Measurements from ENCODE around the gene ZNF197. TPM values are rescaled to one million over a fixed set of nuclear protein-coding genes. Genes with fewer than 3 reads are reported as not detected.

The ZNF197 gene
- polyA plus RNA-seq, 1 donor (not counting 4 experiments of a cell fraction or from before 2014, with no cell fraction given), result 8.8 TPM

- TF ChIP-seq EZH2 (IDR thresholded peaks at IDR 0.05; ENCODE audit: low read length) (no peak), CTCF (optimal IDR thresholded peaks at IDR 0.05 in 1 of 3, IDR thresholded peaks at IDR 0.05 in 1 of 3, conservative IDR thresholded peaks at IDR 0.05 in 1 of 3; ENCODE audit: extremely low read depth in 1 of 3, insufficient read depth in 2 of 3, low read length in 3 of 3) (no peak)
- FAIRE-seq, result no peak
These were observed 56.2 kb downstream of the ZNF197 start for GRCh38 chr3:44680921-44681455.

GRCh38 chr3:44682182-44682896 is 57.5 kb downstream of the ZNF197 start:
- H4K20me1 ChIP-seq (ENCODE audit: control insufficient read depth, extremely low read depth, insufficient read depth, low read length), result no peaks in the 10 kb centered on the region
- no peak overlapping the region for H2AFZ ChIP-seq (ENCODE audit: control insufficient read depth, low read length)
- peaks cover 4% of the 10 kb centered on the region for H3K4me1 ChIP-seq (ENCODE audit: control insufficient read depth, extremely low read depth, insufficient read depth, low read length)
- H3K27ac ChIP-seq (ENCODE audit: control insufficient read depth, insufficient read depth, low read length), result no peak overlapping the region
- no peaks in the 10 kb centered on the region for H3K9me1 ChIP-seq (ENCODE audit: control insufficient read depth, extremely low read depth, insufficient read depth, low read length)
- H3K4me3 ChIP-seq (ENCODE audit: control insufficient read depth in 2 of 3, extremely low read depth in 1 of 3, insufficient read depth in 2 of 3, low read depth in 1 of 3, low read length in 3 of 3), result no peak overlapping the region
- H3K4me2 ChIP-seq (ENCODE audit: control insufficient read depth, extremely low read depth, insufficient read depth, low read depth, low read length), result no peak overlapping the region
- FAIRE-seq, result no peak
- no peaks in the 10 kb centered on the region for H3K9me3 ChIP-seq (ENCODE audit: control insufficient read depth, low read depth, low read length)
- DNase-seq (ENCODE audit: low read depth, low spot score), result no peak
- TF ChIP-seq EZH2 (IDR thresholded peaks at IDR 0.05; ENCODE audit: low read length), result no peak
- TF ChIP-seq CTCF (optimal IDR thresholded peaks at IDR 0.05 in 1 of 3, IDR thresholded peaks at IDR 0.05 in 1 of 3, conservative IDR thresholded peaks at IDR 0.05 in 1 of 3; ENCODE audit: extremely low read depth in 1 of 3, insufficient read depth in 2 of 3, low read length in 3 of 3), result no peak
- no peak overlapping the region for H3K9ac ChIP-seq (ENCODE audit: control insufficient read depth, extremely low read depth, insufficient read depth, low read length)
- no peaks in the 10 kb centered on the region for H3K27me3 ChIP-seq (ENCODE audit: control insufficient read depth, extremely low read depth, insufficient read depth, low read length)
- no peaks in the 10 kb centered on the region for H3K79me2 ChIP-seq (ENCODE audit: control insufficient read depth, insufficient read depth, low read length)
- dilution Hi-C loops (cut with MboI; ENCODE audit: extremely low pct_ligation_motif_present, low sequenced_read_pairs), result no loop called here
- no peaks in the 10 kb centered on the region for H3K36me3 ChIP-seq (ENCODE audit: control insufficient read depth in 2 of 2, extremely low read depth in 1 of 2, insufficient read depth in 2 of 2, low read length in 2 of 2)

More at GRCh38 chr3:44680921-44681455, 56.2 kb downstream of the ZNF197 start:
- DNase-seq (ENCODE audit: low read depth, low spot score), result no peak
- no peak overlapping the region for H3K4me3 ChIP-seq (ENCODE audit: control insufficient read depth in 2 of 3, extremely low read depth in 1 of 3, insufficient read depth in 2 of 3, low read depth in 1 of 3, low read length in 3 of 3)
- no peaks in the 10 kb centered on the region for H3K36me3 ChIP-seq (ENCODE audit: control insufficient read depth in 2 of 2, extremely low read depth in 1 of 2, insufficient read depth in 2 of 2, low read length in 2 of 2)
- peaks cover 4% of the 10 kb centered on the region for H3K4me1 ChIP-seq (ENCODE audit: control insufficient read depth, extremely low read depth, insufficient read depth, low read length)
- no peak overlapping the region for H3K9ac ChIP-seq (ENCODE audit: control insufficient read depth, extremely low read depth, insufficient read depth, low read length)
- H4K20me1 ChIP-seq (ENCODE audit: control insufficient read depth, extremely low read depth, insufficient read depth, low read length), result no peaks in the 10 kb centered on the region
- no peaks in the 10 kb centered on the region for H3K9me1 ChIP-seq (ENCODE audit: control insufficient read depth, extremely low read depth, insufficient read depth, low read length)
- H3K9me3 ChIP-seq (ENCODE audit: control insufficient read depth, low read depth, low read length), result no peaks in the 10 kb centered on the region
- no peak overlapping the region for H3K27ac ChIP-seq (ENCODE audit: control insufficient read depth, insufficient read depth, low read length)
- no peak overlapping the region for H3K4me2 ChIP-seq (ENCODE audit: control insufficient read depth, extremely low read depth, insufficient read depth, low read depth, low read length)
- no peak overlapping the region for H2AFZ ChIP-seq (ENCODE audit: control insufficient read depth, low read length)
- no peaks in the 10 kb centered on the region for H3K27me3 ChIP-seq (ENCODE audit: control insufficient read depth, extremely low read depth, insufficient read depth, low read length)
- H3K79me2 ChIP-seq (ENCODE audit: control insufficient read depth, insufficient read depth, low read length), result no peaks in the 10 kb centered on the region
- dilution Hi-C loops (cut with MboI; ENCODE audit: extremely low pct_ligation_motif_present, low sequenced_read_pairs), result no loop called here

Data from keratinocyte (primary cell).